Activated naive CD4-positive, alpha-beta T cell (primary cell): ENCODE data around the gene INO80E.
A peak's percentile ranks its signal among the peaks of the same experiment; 100 is the strongest.
"Not testable (repeated sequence)": the region's sequence is repeated elsewhere in the genome, so short reads cannot be mapped to it uniquely, and the experiment has no call there.

Source experiments
- DNase-seq, 4 experiments: peaks; one replicate each; lab custom pipeline; 2025; lab: John Stamatoyannopoulos, UW

Gene INO80E

GRCh38 chr16:30031477-30031918 is 35.5 kb downstream of the INO80E start:
- no peak for DNase-seq

- peak in 3 of 4 experiments; percentile 14 to 36 (median 30) for DNase-seq
Measured at GRCh38 chr16:30032083-30032819, 36.2 kb downstream of the INO80E start.

- no peak for DNase-seq
Measured at GRCh38 chr16:30033270-30033669, 37.2 kb downstream of the INO80E start.

- no peak for DNase-seq
Measured at GRCh38 chr16:30040221-30040620, 44.2 kb downstream of the INO80E start.

GRCh38 chr16:30040690-30041089 is 44.6 kb downstream of the INO80E start:
- DNase-seq = not testable (repeated sequence)

- no peak for DNase-seq
Measured at GRCh38 chr16:30041841-30042240, 45.8 kb downstream of the INO80E start.

GRCh38 chr16:30046178-30046577 is 50.1 kb downstream of the INO80E start:
- DNase-seq = no peak

GRCh38 chr16:30046588-30046987 is 50.5 kb downstream of the INO80E start:
- DNase-seq = no peak

- DNase-seq = no peak
Measured at GRCh38 chr16:30049871-30050270, 53.8 kb downstream of the INO80E start.

GRCh38 chr16:30051518-30051917 is 55.5 kb downstream of the INO80E start:
- no peak for DNase-seq

- peak; percentile 76 to 82 (median 80) for DNase-seq
Measured at GRCh38 chr16:30052671-30053372, 56.8 kb downstream of the INO80E start.

- DNase-seq = no peak
Measured at GRCh38 chr16:30053376-30054015, 57.5 kb downstream of the INO80E start.

GRCh38 chr16:30054451-30054850 is 58.4 kb downstream of the INO80E start:
- no peak for DNase-seq

- DNase-seq = peak in 2 of 4 experiments; percentile 21 to 29
Measured at GRCh38 chr16:30054959-30055553, 59.0 kb downstream of the INO80E start.
